GM18526 (cell line): ENCODE results near the gene SEC16A.

Experiments used
- POLR2A ChIP-seq: IDR thresholded peaks from 3 replicates; pipeline ENCODE4 v1.6.1; 2011; ENCODE audit not compliant: insufficient read length; ENCODE audit errors: extremely low read depth

The SEC16A gene

DNA sequence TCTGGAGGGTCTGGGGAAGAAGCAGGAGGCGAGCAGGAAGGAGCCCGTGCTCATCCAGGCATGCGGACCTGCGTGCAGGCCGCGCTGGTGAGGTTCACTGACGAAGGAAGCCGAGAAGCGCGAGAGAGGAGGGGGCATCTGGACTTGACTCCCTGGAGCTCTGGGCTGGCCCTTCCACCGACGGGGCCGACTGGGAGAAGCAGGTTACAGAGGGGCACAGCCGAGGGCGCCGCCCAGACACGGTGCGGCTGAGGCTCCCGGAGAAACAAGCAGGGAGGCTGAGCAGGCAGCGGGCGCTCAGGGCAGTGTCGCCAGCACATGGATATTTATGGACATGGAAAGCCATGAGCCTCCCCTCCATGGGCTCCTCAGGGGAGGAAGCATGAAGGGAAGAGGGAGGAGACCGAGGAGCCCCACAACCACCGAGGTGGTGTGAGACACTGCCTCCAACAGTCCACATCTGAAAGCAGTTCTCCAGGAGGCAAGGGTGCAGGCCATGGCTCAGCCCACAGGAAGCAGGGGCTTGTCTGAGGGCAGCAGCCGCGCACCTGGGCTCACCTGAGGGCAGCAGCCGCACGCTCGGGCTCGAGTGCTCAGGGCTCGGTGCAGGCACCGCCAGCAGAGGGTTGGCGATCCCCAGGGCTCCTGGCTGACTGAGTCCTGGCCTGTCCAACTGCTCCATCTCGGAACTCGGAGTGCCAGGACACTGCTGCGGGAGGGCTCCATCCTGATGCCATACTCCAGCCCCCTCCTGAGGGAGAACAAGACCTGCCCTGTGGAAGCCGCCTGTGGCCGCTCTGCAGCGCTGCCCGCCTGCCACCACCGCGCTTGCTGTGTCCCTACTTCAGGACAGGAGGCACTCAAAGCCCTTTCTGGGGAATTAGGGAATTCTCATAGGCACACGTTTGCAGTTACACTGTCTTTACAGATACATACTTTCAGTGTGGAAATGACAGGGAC lies 27.5 kb downstream of the SEC16A start:
- TF ChIP-seq POLR2A = no peak

DNA sequence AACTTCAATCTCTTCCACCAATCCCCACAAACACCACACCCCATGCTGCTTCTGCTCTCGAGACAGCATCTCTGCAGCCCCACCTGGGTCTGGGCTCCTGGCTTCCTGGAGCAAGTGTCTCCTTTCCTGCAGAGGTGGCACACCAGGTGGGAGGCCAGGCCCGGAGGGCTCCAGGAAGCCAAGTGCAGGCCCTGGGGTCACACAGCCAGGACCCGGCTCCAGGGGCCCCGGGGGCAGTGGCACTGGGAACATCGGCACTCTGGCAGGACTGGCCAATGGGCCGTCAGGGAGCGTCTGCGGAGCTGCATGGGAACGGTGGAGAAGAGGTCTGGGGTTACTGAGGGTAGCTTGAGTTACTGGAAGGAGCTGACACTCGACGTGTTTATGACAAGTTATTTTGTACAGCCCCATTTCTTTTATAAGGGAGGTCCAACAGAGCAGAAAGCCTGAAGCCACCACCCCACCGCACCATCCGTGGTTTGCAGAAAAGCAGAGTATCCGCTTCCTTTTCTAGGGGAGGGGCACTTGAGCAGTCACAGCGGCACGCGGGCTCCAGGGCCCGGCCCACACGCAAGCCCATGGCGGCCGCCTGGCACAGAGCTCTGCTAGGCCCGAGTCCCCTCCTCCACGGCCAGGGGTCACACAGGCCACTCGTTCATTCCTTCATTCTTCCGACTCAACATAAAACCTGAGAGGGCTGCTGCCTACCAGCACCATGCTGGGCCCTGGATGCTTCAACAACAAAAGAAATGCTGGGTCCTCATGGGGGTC lies 28.6 kb downstream of the SEC16A start:
- no peak for TF ChIP-seq POLR2A

DNA sequence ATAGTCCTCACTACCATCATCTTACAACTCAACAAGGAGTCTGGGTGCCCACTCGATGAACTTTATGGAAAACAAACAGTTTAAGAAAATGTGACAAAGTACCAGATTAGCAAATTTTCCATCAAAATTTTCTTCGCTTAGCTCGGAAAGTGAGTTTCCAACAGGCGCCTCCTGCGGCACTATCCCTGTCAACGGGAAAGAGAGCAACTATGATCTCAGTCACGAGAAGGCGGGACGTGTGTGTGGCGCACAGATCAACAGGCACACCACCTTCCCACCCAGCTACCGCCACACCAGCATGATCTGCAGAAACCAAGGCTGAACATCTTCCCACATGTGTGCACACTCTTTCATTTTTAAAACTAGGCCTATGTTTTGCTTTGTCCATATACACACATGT lies 29.5 kb downstream of the SEC16A start:
- no peak for TF ChIP-seq POLR2A

DNA sequence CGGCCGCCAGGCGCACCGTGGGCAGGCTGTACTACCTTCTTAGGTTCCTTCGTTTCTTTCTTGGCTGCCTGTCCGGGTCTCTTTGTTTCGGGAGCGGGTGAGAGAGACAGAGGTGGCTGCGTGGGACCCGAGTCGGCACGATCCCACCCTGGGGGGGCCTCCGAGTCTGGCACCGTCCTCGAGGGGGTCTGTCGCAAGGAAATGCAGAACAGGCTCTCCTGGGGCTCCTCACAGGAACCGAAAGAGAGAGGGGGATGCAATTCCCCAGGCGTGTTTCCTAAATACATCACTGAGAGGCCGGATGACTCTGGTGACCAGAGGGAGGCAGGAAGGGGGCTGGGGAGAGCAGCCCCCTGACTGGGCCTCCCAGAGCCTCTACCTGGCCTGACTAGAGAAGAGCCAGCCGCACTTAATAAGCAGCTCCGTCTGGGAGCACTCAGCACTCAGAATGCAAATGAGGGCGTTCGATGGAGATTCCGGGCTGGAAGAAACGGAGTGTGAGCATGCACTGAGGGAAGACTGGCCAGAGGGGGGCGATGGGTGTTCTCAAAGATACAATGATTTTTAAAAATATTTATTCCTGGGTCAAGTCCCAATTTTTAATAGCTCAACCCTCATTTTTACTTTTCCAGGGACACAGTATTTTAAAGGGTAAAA lies 31.5 kb downstream of the SEC16A start:
- no peak for TF ChIP-seq POLR2A

DNA sequence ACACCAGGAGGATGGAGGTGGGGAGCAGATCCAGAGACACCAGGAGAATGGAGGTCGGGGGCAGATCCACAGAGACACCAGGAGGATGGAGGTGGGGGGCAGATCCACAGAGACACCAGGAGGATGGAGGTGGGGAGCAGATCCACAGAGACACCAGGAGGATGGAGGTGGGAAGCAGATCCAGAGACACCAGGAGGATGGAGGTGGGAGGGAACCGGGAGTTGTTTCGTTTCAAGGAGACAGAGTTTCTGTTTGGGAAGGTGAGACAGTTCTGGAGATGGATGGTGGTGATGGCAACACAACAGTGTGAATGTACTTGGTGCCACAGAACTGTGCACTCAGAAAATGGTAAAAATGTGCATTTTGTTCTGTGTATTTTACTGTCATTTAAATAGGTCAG lies 34.2 kb downstream of the SEC16A start:
- no peak for TF ChIP-seq POLR2A

DNA sequence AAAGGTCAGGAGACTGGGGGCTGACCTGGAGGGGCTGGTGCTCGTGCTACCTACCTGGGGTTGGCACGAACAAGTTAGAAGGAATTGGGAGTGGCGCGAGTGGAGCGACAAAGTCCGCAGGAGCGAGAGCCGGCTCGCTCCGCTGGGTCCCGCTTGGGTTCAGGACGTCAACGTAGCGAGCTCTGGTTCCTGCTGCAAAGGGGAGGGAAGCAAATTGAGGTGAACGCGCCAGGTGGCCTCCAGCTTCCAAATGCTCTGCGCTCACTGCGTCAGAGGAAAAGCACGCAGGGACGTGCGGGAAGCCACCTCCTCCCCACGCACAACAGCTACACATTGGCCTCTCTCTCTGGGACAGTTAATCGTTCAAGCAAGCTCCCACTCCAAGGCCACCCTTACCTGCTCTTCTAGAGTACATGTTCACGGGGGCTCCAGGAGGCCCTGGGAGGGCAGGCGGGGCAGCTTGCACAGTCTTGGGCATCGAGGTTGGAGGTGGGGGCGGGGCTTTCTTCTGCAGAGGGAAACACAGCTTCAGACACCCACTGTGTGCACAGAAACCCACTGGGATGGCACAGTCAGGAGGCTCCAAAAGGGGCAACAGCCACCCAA lies 35.6 kb downstream of the SEC16A start:
- no peak for TF ChIP-seq POLR2A

DNA sequence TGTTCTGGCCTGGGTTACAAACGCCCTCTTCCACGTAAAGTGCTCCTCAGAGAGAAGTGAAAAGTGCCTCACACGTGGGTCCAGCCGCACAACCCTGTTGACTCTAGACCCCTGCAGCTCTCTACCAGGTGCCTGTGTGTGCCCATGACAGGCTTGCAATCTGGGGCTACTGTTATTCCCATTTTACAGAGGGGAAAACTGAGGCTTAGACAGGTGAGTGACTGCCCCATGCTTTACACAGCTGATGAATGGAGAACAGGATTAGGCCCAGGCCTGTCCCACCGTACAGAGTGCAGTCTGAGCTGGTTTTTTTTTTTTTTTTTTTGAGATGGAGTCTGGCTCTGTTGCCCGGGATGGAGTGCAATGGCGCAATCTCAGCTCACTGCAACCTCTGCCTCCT lies 37.0 kb downstream of the SEC16A start:
- no peak for TF ChIP-seq POLR2A

DNA sequence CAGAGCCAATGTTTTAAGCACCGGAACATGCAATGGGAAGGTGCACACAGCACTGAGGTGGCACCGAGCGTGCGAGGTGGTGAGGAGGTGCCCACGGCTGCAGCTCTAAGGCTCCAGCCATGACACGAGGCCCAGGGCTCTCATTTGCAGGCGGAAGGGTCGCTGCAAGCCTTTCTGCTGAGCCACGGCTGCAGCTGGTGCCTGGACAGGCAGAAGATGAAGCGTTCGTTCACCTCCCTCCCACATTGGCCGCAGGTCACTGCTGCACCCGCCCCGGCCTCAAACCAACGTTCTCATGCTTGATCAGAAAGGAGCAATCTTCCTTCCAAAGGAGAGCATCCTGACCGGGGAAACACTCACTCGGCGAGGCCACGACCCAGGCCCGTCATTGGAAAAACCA lies 38.7 kb downstream of the SEC16A start:
- TF ChIP-seq POLR2A = no peak

DNA sequence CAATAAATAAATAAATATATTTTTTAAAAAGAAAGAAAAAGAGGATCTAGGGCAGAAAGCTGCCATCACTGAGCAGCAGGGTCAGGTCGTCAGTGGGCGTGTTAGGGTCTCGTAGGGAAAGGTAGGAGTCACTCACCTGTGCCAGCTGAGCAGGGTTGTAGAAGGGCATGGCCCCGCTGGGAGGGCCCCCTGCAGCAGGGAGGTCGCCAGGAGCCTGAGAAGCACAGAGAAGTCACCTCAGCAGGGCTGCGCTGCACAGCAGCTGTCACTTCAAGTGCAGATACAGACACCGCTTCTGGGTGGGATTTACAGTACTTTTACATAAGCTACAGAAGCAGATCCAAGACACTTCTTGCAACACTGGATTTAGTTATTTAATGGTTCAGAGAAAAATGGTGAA lies 39.2 kb downstream of the SEC16A start:
- no peak for TF ChIP-seq POLR2A

DNA sequence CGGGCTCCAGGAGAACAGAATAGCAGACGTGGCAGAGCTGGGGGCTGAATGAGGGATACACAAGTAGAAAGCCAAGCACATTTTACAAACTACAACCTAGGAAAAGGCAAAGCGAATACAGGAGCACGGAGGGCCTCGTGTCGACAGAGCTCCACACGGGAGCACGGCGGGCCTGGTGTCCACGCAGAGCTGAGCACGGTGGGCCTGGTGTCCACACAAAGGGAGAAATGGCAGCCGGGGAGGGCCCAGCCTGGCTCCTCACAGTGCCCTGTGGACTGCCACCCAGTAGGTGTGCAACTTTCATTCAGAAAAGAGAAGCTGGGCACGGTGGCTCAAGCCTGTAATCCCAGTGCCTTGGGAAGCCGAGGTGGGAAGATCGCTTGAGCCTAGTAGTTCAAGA lies 39.8 kb downstream of the SEC16A start:
- no peak for TF ChIP-seq POLR2A

DNA sequence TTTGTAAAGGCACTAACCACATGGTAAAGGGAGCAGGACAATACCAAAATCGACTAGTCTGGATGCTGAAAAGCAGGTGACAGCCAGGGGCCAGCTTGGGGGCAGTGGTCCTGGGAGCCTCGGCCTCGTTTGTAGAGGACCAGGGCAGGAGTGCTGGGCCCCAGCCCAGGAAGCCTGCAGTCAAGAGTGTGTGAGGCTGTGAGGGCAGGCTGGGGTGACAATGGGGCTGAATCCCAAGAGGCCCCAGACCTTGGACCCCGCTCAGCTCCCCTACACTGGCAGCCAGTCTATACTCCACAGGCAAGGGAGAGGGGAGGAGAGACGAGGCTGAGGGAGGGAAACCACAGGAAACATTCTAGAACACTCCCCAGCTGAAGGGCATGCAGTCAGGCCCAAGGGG lies 40.6 kb downstream of the SEC16A start:
- TF ChIP-seq POLR2A = no peak

DNA sequence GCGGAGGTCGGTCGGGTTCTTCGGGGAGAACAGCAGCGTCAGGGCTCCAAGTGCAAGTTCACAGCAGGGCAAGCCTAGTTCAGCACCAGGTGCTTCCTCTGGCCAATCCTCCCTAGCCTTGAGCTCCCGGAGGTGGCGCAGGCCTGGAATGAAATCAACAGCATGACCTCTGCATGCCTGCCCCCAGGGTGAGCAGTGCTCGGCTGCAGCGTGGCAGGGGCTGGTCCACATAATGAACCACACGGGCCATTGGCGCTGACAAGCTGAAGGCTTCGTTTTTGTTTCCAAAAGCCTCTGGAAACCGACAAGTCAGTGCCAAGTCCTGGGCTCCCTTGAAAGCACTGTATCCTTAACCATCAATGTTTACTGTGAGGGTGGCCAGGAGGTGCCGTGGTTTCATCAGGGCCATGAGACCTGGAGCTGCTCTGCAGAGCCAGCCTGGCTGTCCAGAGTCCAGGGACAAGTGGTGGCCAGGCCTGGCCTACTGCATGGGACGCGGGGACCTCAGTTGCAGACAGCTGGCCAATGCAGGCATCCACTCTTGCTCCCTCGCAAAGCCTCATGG lies 41.1 kb downstream of the SEC16A start:
- TF ChIP-seq POLR2A = no peak

DNA sequence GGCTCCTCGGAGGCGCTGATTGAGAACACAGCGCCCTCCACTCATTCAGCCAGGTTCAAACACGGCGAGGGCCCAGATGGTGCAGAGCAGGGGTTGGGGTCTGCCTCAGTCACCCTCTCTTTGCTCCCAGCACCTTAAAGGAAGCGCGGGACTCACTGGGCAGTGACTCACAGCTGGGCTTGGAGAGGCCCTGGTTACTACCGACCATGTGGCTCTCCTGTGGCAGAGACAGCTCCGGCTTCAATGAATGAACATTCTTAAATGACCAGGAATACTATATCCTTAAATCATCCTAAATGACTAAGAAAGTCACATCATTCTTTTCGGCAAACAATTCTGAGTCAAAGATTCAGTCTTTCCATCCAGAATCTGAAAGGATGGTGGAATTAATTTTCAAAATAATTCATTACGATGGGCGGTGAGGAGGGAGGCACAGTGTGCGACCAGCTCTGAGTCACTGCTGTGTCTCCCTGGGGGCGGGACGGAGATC lies 41.6 kb downstream of the SEC16A start:
- no peak for TF ChIP-seq POLR2A

DNA sequence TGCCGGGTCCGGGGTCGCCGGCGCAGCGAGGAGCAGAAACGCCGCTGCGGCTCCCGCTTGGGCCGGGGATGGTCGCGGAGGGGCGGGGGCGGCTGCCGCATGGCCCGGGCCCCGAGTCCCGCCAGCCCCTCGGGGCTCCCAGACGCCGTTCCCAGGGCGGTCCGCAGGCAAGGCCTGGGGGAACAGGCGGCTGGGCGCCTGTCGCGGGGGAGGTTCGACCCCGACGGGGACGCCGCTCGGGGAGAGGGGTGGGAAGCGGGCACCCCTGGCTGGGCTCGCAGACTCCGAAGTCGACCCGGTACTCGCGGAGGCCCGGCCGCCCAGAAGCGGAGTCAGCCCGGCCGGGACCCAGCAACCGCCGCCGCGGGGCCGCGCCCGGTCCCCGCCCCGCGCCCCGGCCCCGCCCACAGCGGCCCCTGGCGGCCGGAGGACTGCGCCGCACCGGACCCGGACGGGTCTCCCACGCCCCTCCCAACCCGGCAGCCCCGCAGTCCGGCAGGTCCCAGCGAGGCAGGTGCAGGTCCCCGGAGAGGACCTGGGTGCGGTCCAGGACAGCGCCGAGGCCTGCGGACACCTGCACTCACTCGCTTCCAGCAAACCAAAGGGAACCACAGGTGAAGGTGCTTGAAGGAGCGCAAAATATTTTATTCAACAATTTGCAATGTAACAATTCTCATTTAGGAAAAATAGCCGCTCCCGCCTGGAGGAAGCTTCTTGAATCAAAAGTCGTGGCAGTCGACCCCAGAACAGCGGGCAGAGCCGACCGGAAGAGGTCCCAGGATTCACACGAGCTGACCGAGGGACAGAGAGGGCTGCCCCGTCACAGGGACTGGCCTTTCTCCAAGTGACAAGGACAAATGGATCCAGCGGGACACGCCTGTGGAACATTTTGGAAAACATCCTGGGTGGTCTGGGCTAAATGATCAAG lies 43.1 kb downstream of the SEC16A start, which contains the start of gene INPP5E:
TSS of gene INPP5E (minus strand) at position 365 of the 928 bp plus-strand sequence. CDS start 426 bp downstream, outside the sequence.
- no peak for TF ChIP-seq POLR2A
